Choroid plexus epithelial cell (primary cell): Measurements from ENCODE around the gene FAXDC2.

Experiments
- DNase-seq: peaks from one replicate; pipeline ENCODE4 v3.0.0-alpha.2; 2010; ENCODE audit warnings: low read depth
- H3K4me3 ChIP-seq: 2 replicates; pipeline ENCODE4 v1.5.1; 2011; ENCODE audit warnings: low read depth, mild to moderate bottlenecking, control low read depth, low read length, moderate library complexity
- TF ChIP-seq, protein P1 (sequence below): conservative IDR thresholded peaks from 2 replicates; pipeline ENCODE4 v1.5.1; 2011; ENCODE audit warnings: low read depth, mild to moderate bottlenecking, control low read depth, inconsistent platforms, low read length, moderate library complexity

The FAXDC2 gene

DNA sequence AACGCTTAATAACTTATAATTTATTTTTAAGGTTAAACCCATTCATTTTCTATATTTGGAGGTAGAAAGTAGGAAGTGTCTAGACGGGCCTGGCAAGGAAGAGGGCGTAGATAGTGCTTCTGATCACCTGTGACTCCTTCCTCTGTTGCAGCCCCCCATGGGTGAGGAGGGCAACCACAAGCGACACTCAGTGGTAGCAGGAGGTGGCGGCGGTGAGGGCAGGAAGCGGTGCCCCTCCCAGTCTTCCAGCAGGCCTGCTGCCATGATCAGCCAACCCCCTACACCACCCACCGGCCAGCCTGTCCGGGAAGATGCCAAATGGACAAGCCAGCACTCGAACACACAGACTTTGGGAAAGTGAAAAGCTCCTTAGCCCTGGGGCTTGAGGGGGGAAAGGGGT, 36.7 kb downstream of the FAXDC2 start:
- DNase-seq: no peak
- H3K4me3 ChIP-seq: no peak overlapping the region
- TF ChIP-seq, protein P1, sequence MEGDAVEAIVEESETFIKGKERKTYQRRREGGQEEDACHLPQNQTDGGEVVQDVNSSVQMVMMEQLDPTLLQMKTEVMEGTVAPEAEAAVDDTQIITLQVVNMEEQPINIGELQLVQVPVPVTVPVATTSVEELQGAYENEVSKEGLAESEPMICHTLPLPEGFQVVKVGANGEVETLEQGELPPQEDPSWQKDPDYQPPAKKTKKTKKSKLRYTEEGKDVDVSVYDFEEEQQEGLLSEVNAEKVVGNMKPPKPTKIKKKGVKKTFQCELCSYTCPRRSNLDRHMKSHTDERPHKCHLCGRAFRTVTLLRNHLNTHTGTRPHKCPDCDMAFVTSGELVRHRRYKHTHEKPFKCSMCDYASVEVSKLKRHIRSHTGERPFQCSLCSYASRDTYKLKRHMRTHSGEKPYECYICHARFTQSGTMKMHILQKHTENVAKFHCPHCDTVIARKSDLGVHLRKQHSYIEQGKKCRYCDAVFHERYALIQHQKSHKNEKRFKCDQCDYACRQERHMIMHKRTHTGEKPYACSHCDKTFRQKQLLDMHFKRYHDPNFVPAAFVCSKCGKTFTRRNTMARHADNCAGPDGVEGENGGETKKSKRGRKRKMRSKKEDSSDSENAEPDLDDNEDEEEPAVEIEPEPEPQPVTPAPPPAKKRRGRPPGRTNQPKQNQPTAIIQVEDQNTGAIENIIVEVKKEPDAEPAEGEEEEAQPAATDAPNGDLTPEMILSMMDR: no peak

DNA sequence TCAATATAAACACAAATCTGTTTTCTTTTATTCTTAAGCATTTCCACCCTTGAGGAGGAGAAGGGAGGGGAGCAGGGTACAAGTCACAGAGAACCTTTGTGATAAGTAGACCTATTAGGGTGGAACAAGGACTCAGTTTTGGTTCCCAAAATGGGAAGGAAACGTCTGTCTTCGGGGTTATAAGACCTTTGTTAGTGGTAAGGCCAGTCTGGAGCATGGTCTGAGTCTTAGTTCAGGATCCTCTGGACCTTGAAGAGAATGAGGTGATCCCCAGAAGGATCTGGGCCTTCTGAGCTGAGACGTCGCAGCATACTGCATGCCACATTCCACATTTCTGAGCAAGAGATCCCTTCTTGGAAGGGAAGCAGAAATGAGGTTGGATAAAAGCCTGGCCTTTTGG, 37.2 kb downstream of the FAXDC2 start:
- DNase-seq: no peak
- no peak overlapping the region for H3K4me3 ChIP-seq
- TF ChIP-seq, protein P1: no peak

DNA sequence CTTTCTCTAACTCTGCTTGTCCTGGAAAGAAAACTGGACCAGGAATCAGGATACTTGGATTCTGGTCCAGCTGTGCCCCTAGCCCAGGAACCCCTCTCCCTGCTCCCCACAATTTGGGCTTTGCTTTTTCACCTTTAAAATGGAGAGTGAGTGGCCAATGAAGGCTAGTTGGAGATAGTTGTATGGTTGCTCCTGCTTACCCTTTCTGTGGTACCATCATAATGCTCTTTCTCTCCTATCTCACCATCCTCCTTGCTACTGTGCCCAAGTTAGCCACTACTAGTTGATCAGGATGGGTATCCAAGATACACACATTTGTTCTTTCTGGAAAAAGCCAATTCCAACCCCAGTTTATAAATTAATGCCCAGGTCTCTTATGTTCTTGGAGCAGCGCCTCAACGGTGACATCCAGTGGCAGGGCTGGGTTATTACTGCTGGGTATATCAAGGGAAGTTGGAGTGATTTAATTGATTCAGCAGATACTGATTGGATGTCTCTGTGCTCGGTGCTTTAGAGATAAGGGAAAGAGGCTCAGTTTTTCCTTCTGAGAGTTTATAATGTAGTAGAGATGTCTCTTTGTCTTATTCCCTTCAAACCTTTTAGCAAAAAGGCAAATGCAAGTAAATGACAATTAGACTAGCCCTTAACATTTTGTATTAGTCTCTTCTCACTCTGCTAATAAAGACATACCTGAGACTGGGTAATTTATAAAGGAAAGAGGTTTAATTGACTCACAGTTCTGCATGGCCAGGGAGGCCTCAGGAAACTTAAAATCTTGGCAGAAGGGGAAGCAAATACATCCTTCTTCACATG, 38.5 kb downstream of the FAXDC2 start:
- no peak overlapping the region for H3K4me3 ChIP-seq
- peak; percentile 88 for DNase-seq
- TF ChIP-seq, protein P1: peak; percentile 94

DNA sequence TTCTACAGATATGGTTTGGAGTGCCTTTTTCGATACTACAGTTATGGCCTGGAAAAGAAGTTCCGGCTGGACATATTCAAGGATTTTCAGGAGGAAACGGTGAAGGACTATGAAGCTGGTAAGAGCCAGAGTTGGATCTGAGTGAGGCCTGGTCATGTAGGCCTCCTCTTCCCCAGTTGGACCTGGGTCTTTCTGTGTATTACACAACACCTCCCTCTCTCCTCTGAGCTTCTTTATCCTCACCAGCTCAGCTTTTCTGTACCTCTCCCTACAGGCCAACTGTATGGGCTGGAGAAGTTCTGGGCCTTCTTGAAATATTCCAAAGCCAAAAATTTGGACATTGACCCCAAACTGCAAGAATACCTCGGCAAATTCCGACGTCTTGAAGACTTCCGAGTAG, 39.2 kb downstream of the FAXDC2 start:
- H3K4me3 ChIP-seq: no peak overlapping the region
- TF ChIP-seq, protein P1: no peak
- no peak for DNase-seq

DNA sequence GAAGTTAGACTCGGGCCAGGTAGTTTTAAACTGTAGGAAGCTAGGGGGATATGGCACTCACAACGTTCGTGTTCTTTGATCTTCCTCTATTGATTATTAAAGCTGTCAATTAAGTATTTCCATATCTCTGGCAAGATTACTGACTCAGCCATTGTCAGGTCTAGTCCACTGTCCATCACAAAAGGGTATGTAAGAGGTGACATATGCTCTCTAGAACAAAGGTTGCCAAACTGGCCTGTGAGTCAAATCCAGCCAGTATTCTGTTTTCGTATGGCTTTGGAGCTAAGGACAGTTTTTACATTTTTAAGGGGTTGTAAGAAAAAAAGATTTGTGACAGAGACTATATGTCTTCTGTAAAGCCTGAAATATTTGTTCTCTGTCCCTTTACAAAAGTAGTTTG, 44.2 kb downstream of the FAXDC2 start:
- no peak for DNase-seq
- TF ChIP-seq, protein P1: no peak
- no peak overlapping the region for H3K4me3 ChIP-seq

DNA sequence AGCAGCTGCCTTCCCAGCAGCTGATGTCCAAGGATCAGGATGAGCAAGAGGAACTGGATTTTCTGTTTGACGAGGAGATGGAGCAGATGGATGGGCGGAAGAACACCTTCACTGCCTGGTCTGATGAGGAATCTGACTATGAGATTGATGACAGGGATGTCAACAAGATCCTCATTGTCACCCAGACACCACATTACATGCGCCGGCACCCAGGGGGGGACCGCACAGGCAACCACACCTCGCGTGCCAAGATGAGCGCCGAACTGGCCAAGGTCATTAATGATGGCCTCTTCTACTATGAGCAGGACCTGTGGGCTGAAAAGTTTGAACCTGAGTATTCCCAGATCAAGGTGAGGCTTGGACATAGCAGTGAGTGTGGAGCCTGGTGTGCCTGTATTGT, 48.4 kb downstream of the FAXDC2 start:
- TF ChIP-seq, protein P1: no peak
- H3K4me3 ChIP-seq: no peak overlapping the region
- DNase-seq: no peak

DNA sequence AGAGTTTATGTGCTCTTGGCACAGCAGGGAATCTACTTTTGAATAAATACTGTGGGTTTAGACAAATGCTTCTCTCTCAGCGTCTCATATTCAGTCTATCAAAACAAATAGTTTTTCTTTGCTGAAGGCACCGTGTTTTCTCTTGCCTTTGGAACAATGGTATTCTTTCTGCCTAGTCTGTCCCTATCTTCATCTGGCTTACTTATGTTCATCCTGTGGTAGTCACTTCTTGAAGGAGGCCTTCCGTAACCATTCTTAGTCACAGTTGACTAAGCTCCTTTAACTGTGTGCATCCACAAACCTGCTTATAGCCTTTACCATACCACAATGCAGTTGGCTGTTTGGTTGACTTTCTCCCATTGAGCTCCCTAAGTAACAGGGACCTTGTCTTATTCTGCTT, 49.3 kb downstream of the FAXDC2 start:
- H3K4me3 ChIP-seq: no peak overlapping the region
- DNase-seq: peak; percentile 77
- TF ChIP-seq, protein P1: no peak
